Medulla oblongata (tissue), 1 donor: ENCODE results near the gene SETBP1.

ENCODE experiments used
- DNase-seq: peaks from one replicate; pipeline ENCODE4 v3.0.0-alpha.2; 2015; ENCODE audit errors: extremely low spot score

Gene SETBP1

DNA sequence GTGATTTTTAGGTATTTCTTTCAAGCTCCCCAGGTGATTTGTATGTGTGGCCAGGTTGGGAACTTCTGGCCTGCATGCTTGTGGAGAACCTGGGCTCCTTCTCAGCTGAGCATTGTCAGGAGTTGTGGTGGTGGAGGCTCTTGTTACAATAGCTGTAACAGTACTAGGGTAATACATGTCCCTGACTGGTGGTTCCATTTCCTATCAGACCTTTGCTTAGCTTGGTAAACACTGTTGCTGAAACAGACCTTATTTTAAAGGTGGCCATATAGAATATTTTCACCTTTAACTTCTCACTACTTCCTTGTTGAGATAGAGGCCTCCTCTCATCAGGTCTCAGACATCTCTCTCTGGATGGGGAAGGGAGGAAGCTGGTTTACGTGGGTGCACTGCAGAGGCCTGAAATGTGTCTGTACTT lies 79.2 kb downstream of the SETBP1 start:
- no peak for DNase-seq

DNA sequence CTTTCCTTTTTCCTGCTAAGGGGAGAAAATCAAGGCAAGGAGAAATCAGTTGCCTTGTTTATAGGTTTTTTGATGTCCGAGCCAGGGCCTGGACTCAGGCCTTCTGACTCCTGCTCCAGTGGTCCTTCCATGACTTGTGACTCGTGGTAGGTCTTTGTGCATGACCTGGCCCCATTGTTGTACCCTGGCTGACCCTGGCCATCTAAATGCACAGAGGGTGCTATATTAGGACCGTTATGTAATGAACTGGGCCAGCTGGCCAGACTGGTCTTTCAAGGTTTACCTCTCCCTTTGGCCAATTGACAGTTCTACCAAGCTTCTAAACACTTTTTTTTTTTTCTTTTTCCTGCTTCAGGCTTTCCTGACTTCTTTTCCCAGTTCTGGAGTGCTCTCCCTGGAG lies 81.1 kb downstream of the SETBP1 start:
- no peak for DNase-seq

DNA sequence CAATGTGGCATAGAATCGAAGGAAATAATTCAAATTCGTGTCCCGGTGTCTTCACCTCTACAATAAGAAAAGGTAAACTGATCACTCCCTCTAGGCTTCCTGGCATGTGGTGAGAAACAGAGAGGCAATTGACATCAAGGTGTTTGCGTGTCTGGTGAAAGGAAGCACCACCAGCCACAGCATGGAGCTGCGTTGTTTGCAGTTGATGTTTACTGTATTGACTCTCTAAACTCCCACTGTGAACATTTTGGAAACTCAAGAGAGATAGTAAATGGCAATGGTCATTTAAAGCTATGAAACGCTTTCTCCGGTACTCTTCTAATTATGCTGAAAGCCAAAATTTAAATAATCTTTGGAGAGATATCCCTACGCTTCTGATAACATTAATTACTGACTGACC lies 82.6 kb downstream of the SETBP1 start:
- no peak for DNase-seq

DNA sequence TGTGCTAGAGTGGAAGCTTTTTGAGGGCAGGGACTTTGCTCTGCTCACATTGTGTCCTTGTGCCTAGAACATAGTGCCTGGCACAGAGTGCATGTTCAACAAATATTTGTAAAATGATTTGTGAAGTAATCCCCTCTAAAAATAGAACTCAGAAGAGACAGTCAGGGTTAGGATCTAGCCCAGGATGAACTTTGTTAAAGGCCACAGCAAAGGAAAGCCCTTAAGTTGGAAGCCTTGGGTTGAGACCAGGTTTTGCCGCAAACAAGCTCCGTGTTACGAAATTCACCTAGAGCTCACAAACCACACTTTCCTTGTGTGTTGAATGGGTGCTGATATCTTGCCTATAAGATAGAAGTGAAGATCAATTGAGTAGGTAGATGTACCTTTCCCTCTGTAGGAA lies 84.2 kb downstream of the SETBP1 start:
- no peak for DNase-seq

DNA sequence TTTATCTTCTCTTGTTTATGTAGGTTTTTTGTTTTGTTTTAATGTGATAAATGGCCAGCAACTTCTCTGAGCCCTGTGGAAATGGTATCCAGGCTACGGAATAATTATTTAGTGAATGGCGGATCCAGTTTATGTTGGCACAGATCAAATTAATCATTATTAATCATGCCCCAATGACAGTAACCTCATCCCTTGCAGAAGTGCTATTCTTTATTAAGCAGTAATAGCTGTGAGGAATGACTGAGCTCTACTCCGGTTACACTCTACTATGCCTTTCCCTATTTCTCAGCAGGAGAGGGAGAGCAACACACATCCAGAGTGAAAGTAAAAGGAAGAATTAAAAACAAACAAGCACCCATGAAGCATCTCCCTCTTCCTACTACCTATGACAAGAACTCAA lies 84.8 kb downstream of the SETBP1 start:
- no peak for DNase-seq

DNA sequence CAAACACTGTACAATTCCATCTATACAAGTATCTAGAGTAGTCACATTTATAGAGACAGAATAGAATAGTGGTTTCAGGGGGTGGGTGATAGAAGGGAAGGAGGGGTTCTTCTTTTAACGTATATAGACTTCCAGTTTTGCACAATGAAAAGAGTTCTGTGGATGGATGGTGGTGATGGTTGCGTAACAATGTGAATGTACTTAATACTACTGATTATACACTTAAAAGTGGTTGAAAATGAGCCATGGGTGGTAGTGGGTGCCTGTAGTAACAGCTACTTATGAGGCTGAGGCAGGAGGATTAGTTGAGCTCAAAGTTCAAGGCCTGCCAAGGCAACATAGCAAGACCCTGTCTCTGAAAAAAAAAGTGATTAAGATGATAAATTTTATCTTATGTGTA lies 85.8 kb downstream of the SETBP1 start:
- no peak for DNase-seq

DNA sequence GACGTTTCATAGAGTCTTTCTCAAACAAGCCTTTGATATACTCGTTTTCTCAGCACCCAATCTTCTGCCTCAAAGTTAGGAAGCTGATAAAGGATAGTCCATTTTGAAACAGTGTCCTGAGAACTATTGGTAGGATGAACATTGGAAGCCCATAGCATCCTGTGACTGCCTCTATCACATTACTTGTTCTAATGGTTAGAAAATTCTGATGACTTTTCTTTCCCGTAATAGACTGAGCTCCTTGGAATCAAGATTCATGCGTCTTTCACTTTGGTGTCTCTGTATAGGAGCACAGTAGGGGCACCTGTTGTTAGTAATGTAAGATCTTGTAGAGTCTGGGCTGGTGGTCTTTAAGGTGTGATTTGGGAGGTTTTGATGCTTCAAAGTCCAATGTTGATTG lies 87.1 kb downstream of the SETBP1 start:
- no peak for DNase-seq

DNA sequence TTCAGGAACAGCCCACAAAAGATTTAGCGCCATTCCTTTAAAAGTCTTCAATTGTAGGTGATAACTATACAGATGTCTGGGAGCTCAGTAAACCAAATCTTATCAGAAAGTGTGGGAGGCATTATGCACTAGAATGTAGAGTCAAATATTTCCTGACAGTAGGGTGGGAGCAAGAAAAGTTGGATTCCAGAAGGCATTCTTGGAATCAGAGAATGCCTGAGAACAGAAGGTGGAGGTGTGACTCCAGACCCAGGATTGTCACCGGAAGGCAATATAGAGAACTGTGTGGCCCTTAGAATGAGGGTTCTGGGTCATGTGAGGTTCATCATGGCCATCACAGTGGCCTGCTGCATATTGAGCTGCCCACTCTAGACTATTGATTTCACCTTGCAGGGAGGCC lies 90.0 kb downstream of the SETBP1 start:
- DNase-seq, result no peak

DNA sequence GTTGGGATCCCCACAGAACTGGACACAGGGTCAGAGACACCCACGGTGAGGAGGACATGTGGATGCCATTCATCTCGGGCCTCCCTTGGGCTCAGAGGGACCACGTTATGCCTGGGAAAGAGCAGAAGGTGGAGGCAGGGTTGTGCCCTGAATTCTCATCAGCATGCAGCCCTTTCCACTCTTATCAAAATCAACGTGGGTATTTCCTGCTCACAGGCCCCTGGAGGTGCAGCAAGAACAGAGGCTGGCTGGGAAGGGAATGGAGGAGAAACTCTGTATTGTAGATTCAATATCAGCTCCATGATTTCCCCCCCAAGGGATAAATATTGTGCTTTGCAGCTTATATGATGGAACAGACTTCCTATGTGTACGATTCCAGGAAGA lies 90.9 kb downstream of the SETBP1 start:
- DNase-seq, result no peak

DNA sequence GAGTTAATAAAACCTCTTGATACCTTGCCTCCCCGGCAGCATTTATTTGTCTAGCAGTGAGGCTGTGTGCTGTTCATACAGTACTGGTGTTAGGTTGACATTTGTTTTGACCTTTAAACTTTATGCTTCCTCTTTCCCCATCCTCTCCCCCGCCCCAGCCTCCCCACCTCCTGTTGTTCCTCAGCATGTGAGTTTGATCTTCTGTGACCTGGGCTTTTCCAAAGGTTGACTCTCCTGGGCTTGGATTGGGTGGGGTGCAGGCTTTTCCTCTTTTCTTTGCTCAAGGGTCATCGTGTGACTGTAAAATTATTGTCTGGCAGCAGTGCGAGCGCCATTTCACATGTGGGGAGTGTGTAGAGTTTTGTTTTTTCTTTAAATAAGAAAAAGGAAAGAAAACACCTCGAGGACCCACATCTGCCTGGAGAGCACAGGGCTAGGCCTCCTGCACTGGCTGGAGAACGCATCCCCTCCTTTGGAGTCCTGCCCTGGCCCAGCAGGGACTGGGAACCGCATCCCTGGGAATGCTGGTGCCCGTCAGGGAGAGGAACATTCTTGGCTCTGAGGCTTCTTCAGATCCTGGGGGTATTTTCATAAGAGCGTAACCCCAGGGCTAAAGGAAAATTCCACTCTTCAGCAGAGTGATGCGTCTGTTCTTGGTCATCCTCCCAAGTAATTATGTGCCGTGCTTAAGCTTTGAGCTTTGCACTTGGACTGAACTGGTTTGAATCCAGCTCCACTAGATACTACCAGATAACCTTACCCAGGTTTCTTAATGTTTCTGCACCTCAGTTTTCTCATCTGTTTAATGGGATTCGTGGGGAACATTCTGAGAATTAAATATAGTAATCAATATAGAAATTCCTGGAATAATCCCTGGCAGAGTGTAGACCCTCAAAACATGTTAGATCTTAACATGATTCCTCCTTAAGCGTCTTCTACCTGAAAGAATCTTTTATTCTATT lies 91.5 kb downstream of the SETBP1 start:
- no peak for DNase-seq

DNA sequence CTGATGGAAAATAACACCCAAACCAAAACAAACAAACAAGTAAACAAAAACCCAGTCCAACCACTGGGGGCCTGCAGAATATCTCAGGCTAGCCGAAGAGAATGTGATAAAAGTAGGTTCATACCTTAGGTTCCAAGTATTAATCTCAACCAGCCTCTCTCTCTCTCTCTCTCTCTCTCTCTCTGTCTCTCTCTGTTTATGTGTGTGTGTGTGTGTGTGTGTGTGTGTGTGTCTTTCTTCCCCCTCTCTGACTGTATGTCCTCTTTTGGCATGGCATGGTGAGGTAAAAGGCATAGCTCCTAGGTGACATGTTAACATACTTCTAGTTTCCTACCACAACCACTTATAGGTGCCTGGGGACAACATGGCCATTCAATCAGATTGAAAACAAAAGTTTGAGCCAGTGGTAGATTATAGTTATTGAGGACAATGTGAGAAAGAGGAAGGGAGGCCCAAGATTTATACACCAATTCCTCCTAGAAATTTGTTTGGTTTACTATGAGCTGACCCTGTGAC lies 93.0 kb downstream of the SETBP1 start:
- no peak for DNase-seq

DNA sequence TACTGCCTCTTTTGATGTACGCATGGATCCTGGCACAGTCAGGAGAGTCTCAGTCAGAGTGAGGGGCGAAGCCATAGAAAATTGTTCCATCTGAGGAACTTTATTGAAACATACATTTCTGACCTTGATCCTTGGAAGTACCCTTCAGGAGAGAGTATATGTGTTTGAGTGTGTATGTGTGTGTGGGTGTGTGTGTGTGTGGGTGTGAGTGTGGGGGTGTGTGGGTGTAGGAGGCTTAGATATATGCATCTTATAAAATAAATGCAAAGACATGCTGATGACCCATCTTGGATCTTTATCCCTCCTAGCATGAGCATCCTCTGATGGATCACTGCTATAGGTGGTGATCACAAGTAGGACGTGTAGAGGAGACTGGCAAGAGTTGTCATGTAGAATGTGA lies 93.5 kb downstream of the SETBP1 start:
- no peak for DNase-seq

DNA sequence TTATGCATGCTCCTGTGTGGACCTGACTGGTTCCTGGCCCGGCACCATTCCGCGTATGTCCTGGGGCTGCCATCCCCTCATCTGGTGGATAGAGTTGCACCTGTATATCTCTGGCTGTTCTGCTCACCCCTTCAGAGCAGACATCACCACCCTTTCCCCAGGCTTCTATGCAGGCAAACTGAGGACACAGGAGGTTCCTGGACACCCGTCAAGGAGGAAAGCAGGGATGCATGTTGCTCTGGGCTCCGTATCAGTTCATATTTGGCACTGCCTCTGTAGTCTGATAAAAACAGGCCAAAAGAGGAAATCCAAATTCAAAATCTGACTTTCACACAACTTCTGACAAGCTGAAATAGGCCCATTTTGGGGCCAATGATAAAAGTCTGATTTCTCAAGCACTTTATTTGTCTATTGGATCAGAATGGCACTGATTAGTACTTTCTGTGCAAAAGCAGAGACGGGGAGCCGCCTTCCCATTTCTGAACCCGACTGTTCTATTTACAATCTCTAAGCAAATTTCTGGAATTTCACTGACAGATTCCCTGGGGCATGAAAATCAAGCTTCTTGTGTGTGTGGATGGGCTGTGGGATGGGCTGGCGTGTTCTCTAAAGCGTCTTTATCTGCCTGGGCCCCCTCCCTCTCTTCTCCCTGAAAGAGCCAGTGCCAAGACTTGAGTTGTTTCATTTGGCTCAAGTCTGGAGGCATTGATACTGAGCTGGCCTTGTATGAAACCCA lies 96.9 kb downstream of the SETBP1 start:
- no peak for DNase-seq

DNA sequence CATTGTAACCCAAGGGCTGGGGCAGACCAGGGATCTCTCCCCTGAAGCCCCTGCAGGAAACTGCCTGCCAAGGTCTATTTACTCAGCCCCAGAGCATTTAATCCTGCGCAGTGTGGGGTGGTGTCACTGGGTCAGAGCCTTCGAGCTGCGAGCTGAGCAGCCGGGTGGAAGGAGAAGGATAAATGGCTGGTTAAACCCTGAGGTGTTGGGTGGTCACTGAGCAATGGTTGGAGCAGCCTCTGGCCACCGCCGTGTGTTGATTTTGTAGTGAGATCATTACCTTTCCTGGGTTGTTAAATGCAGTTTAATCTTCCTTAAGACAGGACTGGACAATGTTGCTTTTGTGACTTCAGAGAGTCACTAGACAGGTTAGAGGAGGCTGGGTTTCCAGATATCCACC lies 98.1 kb downstream of the SETBP1 start:
- DNase-seq, result no peak

DNA sequence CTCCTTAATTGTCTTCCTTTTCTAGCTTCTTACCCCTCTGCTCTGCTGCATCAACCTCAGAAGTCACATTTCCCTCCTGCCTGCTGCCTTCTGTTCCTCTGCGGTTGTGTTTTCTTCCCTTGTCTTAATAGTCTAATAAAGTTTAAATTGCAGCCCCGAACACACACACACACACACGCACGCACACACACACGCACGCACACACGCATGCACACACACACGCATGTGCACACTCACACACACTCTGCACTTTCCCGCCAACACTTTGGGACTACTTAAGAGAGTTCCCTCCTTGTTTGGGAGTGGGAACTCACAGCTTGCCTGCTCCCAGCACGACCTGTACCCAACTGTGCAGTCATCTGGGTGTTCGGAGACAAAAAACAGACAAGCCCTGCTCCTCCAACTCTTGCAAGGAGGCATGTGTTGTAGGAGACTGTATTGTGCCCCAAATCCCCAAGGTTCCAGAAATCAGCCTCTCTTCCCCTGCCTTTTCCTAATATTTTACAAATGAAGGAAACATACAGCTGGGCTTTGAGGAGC lies 99.1 kb downstream of the SETBP1 start:
- no peak for DNase-seq

DNA sequence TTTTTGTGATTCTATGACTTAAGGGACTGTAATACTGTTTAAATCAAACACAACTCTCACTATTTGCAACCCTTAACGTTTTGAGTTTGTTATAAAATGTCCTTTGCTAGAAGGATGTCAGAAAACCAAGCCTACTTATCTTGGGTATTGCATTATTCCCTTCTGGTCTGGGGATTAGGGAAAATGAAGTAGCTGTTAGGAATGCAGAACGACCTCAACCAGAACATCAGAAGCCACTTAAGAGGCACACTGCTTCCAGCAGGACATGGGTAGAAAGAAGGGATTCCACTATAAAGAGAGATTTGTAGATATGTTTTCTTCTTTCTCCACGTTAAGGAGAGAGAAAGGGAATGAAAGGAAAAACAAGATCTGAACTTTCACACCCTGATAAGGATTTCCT lies 101.2 kb downstream of the SETBP1 start:
- no peak for DNase-seq

DNA sequence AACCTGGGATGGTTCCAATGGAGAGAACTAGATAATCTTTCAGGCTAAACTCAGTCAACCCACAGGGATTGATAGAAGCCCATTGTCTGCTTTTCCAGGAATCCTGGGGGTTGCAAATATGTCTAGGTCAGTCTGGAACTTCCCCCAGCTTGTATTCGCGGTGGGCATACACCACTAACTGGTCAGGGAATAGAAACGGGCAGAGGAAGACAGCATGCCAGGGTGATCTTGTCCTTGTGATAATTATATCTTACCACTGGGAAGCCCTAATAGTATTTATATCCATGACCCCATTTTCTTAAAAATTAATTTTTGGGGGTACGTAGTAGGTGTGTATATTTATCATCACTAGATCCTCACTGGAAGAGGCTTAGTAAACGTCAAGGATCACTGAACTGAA lies 101.9 kb downstream of the SETBP1 start:
- DNase-seq, result no peak

DNA sequence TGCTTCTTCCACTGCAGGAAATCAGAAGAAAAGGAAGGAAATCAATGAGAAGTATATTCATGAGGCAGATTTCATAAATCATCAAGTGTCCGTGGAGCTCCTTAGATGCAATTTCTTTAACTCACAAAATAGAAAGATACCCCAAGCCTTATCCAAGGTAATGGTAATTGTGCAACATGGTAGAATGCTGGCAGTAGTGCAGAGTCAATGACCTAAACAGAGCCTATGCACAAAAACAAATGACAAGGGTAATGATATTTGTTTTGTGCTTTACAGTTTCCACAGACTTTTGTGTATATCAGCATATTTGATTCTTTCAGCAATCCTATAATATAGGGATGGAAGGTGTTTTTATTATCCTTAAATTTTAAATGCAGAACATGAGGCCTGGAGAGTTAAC lies 102.7 kb downstream of the SETBP1 start:
- no peak for DNase-seq

DNA sequence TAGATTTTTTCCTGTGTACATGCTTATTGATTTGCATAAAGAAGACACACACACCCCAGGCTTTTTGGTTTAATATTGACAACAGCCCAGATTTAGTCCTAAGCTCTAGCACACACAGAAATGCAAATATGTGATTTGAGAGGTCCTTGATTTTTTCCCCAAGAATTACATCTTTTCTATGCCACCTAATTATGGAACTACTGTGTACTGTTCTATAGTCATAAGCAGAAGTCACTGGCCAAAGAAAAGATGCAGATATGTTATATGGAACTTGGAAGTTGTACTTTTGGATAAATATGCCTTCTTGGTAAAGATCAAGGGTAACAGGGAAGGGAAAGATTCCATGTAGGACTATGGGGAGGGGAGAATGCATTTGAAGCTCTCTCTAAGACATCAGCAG lies 105.6 kb downstream of the SETBP1 start:
- no peak for DNase-seq

DNA sequence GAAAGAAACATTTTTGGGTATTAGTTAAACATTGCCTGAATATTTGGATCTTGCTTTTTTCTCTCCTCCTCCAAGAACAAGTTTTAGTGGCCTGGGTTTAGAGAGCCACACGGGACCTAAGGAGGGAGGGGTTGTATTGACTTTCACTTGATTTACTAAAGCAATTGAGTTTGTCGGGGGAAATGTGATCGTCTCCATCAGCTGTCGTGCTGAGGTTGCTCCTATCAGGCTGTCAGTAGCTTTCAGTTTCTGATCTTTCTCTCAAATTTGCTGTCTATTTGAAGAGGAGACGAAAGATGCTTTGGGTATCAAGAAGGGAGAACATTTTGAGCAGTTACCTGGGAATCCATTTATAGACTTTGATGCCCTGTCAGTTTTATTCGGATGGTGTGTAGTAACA lies 106.0 kb downstream of the SETBP1 start:
- no peak for DNase-seq

DNA sequence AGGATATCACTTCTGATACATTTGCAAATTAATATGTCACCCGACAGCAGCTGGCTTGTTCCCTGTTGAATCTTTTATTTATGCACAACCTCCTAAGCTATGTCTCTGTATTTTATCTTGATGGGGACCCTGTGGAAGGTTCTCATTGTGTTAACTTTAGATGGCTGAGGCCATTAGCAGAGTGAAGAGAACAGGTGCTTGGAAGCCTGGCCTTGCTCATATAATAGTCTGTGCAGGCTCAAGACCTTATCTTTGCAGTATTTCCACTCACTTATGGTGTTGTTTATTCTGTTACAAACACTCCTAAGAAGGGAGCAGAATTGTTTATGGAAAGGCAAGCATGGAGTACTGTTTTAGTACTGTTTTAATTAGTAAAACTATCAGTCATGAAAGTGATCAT lies 107.6 kb downstream of the SETBP1 start:
- no peak for DNase-seq

DNA sequence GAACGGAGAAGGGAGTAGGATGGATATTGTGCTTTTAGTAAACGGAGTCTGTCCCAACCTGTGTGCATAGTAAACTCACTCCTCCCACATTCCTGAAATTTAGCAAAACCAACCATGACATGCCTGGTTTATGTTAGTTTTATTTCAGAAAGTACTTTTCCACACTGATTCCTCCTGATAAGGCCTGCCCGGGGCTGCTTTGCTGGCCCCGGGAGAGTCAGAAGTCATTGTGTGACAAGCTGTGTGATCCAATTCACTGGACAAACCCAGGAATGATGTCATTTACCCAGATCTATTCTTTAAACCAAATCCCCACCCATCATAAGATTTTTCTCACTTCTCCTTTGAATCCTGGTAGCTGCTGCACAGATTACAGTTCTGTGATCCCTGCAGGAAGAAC lies 109.0 kb downstream of the SETBP1 start:
- DNase-seq, result peak; percentile 20

DNA sequence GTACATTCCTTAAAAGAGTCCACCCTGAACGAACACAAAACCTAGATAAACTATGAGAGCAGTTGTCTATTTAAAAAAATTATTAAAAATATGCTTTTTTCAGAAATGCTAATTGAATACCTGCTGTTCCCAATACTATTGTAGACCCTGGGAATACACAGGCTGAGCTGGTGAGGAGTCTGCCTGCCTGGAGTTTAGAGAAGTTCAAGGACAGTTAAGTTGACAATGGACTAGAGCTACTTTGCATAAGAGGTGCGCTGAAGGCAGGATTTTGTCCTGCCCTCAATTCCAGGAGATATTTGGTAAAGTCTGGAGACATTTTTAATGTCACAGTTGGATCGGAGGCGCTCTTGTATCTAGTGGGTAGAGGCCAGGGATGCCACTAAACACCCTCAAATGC lies 110.2 kb downstream of the SETBP1 start:
- no peak for DNase-seq
